SJSA1 (cell line): ENCODE measurements around the gene ZFYVE1. TPM values are rescaled to one million over a fixed set of nuclear protein-coding genes. Genes with fewer than 3 reads are reported as not detected.
"Not testable (repeated sequence)": the region's sequence is repeated elsewhere in the genome, so short reads cannot be mapped to it uniquely, and the experiment has no call there.

Source experiments
- DNase-seq, 2 experiments: peaks; one replicate each; pipeline ENCODE4 v3.0.0-alpha.2; 2015 to 2020; ENCODE audit warnings: low spot score in 2 of 2, low read depth in 1 of 2
- H3K27ac ChIP-seq: fragments of 250-450 bp; sonication (Bioruptor Pico); 2 replicates; pipeline ENCODE4 v1.5.1; 2020; ENCODE audit warnings: mild to moderate bottlenecking, moderate library complexity
- H3K27me3 ChIP-seq: fragments of 250-450 bp; sonication (Bioruptor Pico); replicated peaks from 2 replicates; pipeline ENCODE4 v1.5.1; 2020; ENCODE audit warnings: mild to moderate bottlenecking, moderate library complexity
- H3K36me3 ChIP-seq: fragments of 250-450 bp; sonication (Bioruptor Pico); 2 replicates; pipeline ENCODE4 v1.5.1; 2020; ENCODE audit warnings: mild to moderate bottlenecking
- H3K4me1 ChIP-seq: fragments of 250-450 bp; sonication (Bioruptor Pico); replicated peaks from 2 replicates; pipeline ENCODE4 v1.6.1; 2021; ENCODE audit warnings: mild to moderate bottlenecking
- H3K4me3 ChIP-seq: fragments of 250-450 bp; sonication (Bioruptor Pico); 2 replicates; pipeline ENCODE4 v1.5.1; 2020; ENCODE audit warnings: mild to moderate bottlenecking
- H3K9me3 ChIP-seq: fragments of 250-450 bp; sonication (Bioruptor Pico); replicated peaks from 2 replicates; pipeline ENCODE4 v1.5.1; 2020; ENCODE audit warnings: mild to moderate bottlenecking
- total RNA-seq: library from RNA; depleted of rRNA; stranded (reverse); fragments of >200 nt; shearing (Covaris generic); gene quantifications from 2 replicates; pipeline ENCODE4 v1.2.3, GENCODE V29; 2014

ZFYVE1 gene
- total RNA-seq, 1 experiment from 2014 or later = 6.6 TPM

DNA sequence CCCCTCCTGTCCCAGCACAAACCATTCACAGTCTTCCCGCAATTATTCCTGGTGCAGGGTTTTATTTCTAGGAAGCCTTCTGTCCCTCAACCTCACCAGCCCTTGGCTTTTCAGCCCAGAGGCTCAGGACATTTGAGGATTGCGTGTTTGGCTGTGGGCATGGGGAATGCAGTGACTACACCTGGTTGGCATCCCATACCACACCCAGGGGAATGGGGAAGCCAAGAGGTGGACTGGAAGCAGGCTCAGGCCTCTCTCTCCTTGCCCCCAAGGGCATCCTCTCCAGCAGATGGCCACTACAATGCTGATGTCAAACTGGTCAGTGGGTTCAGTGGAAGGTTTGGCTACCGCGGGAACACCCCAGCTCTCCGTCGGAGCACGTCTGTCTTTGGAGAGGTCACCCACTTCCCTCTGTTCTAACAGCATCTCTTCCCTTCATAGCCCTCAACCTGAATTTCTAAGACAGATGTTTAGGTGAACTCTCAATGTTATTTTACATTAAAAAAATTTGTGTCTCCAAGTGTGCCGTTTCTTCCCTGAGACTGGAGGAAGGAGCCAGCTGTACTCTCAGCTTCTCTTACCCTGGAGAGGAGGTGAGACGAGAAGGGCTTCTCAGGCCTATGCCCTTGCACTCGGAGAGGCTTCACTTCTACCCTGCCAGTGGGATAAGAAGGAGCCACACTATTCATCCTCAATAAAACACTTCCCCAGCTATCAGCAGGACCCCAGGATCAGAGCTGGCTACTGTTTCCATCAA, 65.1 kb downstream of the ZFYVE1 start:
- H3K36me3 ChIP-seq = peaks cover 10% of the 10 kb centered on the region; the same call in 1 of the 2 replicates
- H3K4me1 ChIP-seq = no peaks in the 10 kb centered on the region
- no peak overlapping the region for H3K4me3 ChIP-seq
- H3K27ac ChIP-seq = no peak overlapping the region
- no peaks in the 10 kb centered on the region for H3K27me3 ChIP-seq
- no peaks in the 10 kb centered on the region for H3K9me3 ChIP-seq
- no peak for DNase-seq

DNA sequence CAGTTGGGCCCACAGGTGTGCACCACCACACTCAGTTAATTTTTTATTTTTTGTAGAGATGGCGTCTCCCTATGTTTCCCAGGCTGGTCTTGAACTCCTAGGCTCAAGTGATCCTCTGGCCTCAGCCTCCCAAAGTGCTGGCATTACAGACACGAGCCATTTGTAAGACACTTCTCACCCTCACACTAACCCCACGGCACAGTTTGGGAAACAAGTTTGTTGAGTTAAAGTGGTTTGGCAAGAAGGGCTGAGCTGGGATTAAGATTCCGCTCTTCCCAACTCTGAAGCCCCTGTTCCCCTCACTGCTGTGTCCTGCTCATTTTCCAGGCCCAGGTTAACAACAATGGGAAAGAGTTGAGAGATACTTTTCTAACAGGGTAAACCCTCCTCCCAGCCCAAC, 65.9 kb downstream of the ZFYVE1 start:
- not testable (repeated sequence) for H3K27me3 ChIP-seq, H3K4me3 ChIP-seq, H3K27ac ChIP-seq, H3K4me1 ChIP-seq, H3K9me3 ChIP-seq, DNase-seq
- peaks cover 15% of the 10 kb centered on the region for H3K36me3 ChIP-seq

DNA sequence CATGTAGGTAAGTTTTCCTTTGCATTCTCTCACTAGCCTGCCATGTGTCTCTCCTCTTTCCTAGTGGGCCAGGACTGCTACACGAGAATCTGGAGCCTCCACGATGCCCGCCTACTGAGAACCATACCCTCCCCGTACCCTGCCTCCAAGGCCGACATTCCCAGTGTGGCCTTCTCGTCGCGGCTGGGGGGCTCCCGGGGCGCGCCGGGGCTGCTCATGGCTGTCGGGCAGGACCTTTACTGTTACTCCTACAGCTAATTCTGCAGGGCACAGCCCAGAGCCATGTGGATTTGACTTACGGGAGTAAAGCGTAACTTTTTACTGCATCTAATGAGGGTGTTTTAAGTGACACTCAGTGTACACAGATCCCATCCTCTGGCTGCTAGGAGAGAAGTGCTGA, 68.4 kb downstream of the ZFYVE1 start:
- Histone ChIP-seq H3K27me3 (no peaks in the 10 kb centered on the region), H3K36me3 (peaks cover 21% of the 10 kb centered on the region), H3K9me3 (no peaks in the 10 kb centered on the region), H3K27ac (no peak overlapping the region), H3K4me1 (no peaks in the 10 kb centered on the region), H3K4me3 (no peak overlapping the region)
- DNase-seq = no peak

- H3K4me1 ChIP-seq = no peaks in the 10 kb centered on the region
- H3K27ac ChIP-seq = no peak overlapping the region
- no peaks in the 10 kb centered on the region for H3K9me3 ChIP-seq
- DNase-seq = no peak
- no peak overlapping the region for H3K4me3 ChIP-seq
- peaks cover 21% of the 10 kb centered on the region for H3K36me3 ChIP-seq
- no peaks in the 10 kb centered on the region for H3K27me3 ChIP-seq
These were observed 69.7 kb downstream of the ZFYVE1 start for GRCh38 chr14:72957213-72957612.

DNA sequence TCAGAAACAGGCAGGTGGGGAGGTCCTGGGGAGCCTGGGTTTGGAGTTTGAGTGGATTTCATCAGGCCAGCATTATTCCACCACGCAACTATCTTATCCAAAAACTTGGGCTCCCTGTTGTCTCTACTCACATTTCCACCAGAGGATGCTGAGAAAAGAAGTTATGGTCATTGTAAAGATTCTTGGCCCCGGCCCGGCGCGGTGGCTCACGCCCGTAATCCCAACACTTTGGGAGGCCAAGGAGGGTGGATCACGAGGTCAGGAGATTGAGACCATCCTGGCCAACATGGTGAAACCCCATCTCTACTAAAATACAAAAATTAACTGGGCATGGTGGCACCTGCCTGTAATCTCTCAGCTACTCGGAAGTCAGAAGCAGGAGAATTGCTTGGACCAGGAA, 70.2 kb downstream of the ZFYVE1 start:
- not testable (repeated sequence) for DNase-seq, H3K4me3 ChIP-seq, H3K27me3 ChIP-seq, H3K4me1 ChIP-seq, H3K27ac ChIP-seq, H3K9me3 ChIP-seq
- H3K36me3 ChIP-seq = peaks cover 21% of the 10 kb centered on the region

DNA sequence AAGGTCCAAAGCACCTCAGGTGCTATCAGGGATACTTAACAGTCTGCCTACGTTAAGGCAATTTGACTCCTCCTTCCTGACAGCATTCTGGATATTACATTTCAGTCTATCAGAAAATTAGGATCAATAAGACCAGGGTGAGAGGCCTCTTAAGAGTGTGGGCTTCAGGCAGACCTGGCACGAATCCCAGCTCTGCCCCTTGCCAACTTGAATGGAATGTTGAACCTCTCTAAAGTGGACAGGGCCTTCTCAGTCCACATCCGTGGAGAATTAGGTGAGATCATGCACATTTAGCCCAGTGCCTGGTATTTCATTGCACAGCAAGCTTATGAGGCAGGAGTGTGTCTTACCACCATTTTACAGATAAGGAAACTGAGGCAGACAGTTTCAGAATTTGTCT, 74.7 kb downstream of the ZFYVE1 start:
- Histone ChIP-seq H3K27me3 (no peaks in the 10 kb centered on the region), H3K4me3 (no peak overlapping the region), H3K36me3 (peaks cover 26% of the 10 kb centered on the region), H3K4me1 (no peaks in the 10 kb centered on the region), H3K9me3 (no peaks in the 10 kb centered on the region), H3K27ac (no peak overlapping the region)
- no peak for DNase-seq

- H3K27ac ChIP-seq = no peak overlapping the region
- peak; percentile 42 to 63 for DNase-seq
- no peaks in the 10 kb centered on the region for H3K9me3 ChIP-seq
- H3K36me3 ChIP-seq = peaks cover 32% of the 10 kb centered on the region
- no peaks in the 10 kb centered on the region for H3K27me3 ChIP-seq
- H3K4me1 ChIP-seq = peaks cover 4% of the 10 kb centered on the region; the same call in 1 of the 2 replicates
- no peak overlapping the region for H3K4me3 ChIP-seq
These were observed 78.3 kb downstream of the ZFYVE1 start for GRCh38 chr14:72948481-72949138.

DNA sequence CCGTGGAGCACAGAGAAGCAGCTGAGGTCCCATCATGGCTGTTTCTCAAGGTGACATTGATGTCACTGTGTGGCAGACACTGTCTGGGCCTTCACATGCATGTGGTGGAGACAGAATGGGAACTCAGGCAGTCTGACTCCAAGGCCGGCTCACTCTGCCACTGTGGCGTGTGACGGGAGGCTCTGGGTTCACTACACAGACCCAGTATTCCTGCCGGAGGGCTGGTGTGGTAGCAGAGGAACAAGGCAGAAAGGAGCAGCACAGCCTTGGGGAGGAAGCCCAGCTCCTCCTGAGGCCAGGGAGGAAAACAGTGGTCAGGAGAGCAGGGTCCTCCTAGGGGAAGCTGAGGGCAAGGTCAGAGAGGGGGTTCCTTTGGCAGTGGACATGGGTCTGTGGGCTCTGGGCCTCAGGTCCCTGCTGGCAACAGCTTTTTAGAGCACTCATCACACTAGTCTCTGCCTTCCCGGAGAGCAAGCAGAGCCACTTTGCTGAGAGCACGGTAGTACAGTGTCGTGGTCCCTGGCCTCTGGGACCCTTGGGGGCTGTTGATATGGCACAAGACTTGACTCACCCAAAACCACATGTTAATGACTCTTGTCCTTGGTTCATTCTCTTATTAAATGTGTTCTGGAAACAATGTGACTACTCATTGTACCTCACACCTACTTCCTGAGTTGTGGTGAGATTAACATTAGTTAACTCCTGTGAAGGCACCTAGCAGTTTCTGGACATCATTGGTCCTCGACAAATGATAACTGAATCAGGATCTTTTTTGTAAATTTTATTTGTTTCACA, 79.3 kb downstream of the ZFYVE1 start:
- no peak overlapping the region for H3K27ac ChIP-seq
- no peaks in the 10 kb centered on the region for H3K9me3 ChIP-seq
- no peak overlapping the region for H3K4me3 ChIP-seq
- H3K36me3 ChIP-seq = peaks cover 43% of the 10 kb centered on the region
- peaks cover 4% of the 10 kb centered on the region; the same call in 1 of the 2 replicates for H3K4me1 ChIP-seq
- H3K27me3 ChIP-seq = no peaks in the 10 kb centered on the region
- no peak for DNase-seq

DNA sequence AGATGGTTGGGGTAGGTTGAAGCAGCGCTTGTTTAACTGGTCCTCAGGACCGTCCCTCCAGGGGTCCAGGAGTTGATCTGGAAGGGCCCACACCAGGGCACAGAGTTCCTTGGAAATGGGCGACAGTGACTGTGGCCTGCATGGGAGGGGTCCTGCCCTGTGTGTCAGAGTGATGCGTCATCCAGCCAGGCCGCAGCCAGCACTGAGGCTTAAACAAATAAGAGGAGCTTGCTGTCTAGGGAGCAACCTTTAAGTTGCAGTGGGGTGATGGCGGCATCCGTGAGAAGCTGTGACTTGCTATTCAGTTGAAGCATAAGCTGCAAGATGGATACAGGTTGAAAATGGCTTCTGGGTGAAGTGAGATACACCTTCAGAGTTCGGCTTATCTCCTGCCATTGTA, 80.4 kb downstream of the ZFYVE1 start:
- H3K4me1 ChIP-seq = peaks cover 4% of the 10 kb centered on the region; the same call in 1 of the 2 replicates
- H3K27me3 ChIP-seq = no peaks in the 10 kb centered on the region
- H3K27ac ChIP-seq = no peak overlapping the region
- H3K36me3 ChIP-seq = peaks cover 51% of the 10 kb centered on the region
- H3K9me3 ChIP-seq = no peaks in the 10 kb centered on the region
- DNase-seq = no peak
- no peak overlapping the region for H3K4me3 ChIP-seq

GRCh38 chr14:72945356-72946027, 81.4 kb downstream of the ZFYVE1 start:
- peaks cover 59% of the 10 kb centered on the region for H3K36me3 ChIP-seq
- H3K27ac ChIP-seq = no peak overlapping the region
- no peak overlapping the region for H3K4me3 ChIP-seq

DNA sequence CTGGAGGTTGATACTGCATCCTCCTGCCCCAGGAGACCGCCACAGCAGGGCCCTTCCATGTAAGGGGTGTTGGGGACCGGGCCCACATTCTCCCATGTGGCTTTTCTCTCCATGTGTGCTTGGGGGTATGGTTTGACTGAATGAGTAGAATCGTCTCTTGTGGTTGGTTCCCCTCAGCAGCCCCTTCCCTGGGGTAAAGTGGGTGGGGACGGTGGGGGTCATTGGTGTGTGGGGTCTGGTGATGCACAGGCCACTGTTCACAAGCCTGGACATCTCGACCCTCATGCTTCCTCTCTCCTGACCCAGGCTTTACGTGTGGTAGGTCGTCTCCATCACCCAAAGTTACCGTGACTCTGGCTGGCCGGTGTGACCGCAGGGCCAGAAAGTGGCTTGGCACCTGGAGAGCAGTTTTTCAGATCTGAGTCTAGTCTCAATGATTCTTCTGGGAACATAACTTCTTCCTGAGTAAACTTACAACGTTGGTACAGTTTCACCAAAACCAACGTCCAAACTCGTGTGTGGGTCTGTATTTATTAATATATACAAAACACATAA, 83.0 kb downstream of the ZFYVE1 start:
- DNase-seq = no peak
- Histone ChIP-seq H3K4me3 (no peak overlapping the region), H3K9me3 (no peaks in the 10 kb centered on the region), H3K27me3 (no peaks in the 10 kb centered on the region), H3K4me1 (peaks cover 4% of the 10 kb centered on the region; the same call in 1 of the 2 replicates), H3K36me3 (peaks cover 66% of the 10 kb centered on the region), H3K27ac (no peak overlapping the region)

More at GRCh38 chr14:72945356-72946027, 81.4 kb downstream of the ZFYVE1 start:
- Histone ChIP-seq H3K27me3 (no peaks in the 10 kb centered on the region), H3K9me3 (no peaks in the 10 kb centered on the region), H3K4me1 (peaks cover 4% of the 10 kb centered on the region; the same call in 1 of the 2 replicates)
- no peak for DNase-seq

GRCh38 chr14:72942934-72943333, 84.0 kb downstream of the ZFYVE1 start:
- H3K27ac ChIP-seq = no peak overlapping the region
- H3K27me3 ChIP-seq = no peaks in the 10 kb centered on the region
- peaks cover 63% of the 10 kb centered on the region for H3K36me3 ChIP-seq
- H3K4me1 ChIP-seq = peaks cover 4% of the 10 kb centered on the region; the same call in 1 of the 2 replicates
- no peaks in the 10 kb centered on the region for H3K9me3 ChIP-seq
- H3K4me3 ChIP-seq = no peak overlapping the region
- DNase-seq = no peak

- Histone ChIP-seq H3K27me3 (no peaks in the 10 kb centered on the region), H3K27ac (no peak overlapping the region), H3K4me3 (no peak overlapping the region), H3K36me3 (peaks cover 52% of the 10 kb centered on the region), H3K9me3 (no peaks in the 10 kb centered on the region), H3K4me1 (no peaks in the 10 kb centered on the region; the same call in 1 of the 2 replicates)
- no peak for DNase-seq
These were observed 85.5 kb downstream of the ZFYVE1 start for GRCh38 chr14:72941286-72941985.
